Gastroesophageal sphincter (tissue), 3 donors: ENCODE results near the gene SLC35F1.

Experiments
- POLR2A ChIP-seq, 2 donors: fragments of 450-650 bp; IDR thresholded peaks; one replicate each; pipeline ENCODE4 v1.6.1; 2017; ENCODE audit warnings: antibody characterized with exemption in 2 of 2, mild to moderate bottlenecking in 2 of 2, moderate library complexity in 1 of 2
- POLR2AphosphoS5 ChIP-seq: sonication (generic); formaldehyde crosslinking; IDR thresholded peaks from one replicate; pipeline ENCODE4 v1.6.1; 2017; ENCODE audit warnings: antibody characterized with exemption
- TF ChIP-seq, protein P1 (sequence below), 4 experiments: fragments of 200-600 bp in 2 of 4; fragments of 450-650 bp in 2 of 4; sonication (generic) in 1 of 4; IDR thresholded peaks; one replicate each; pipeline ENCODE4 v1.5.1; 2017 to 2019; ENCODE audit warnings: antibody characterized with exemption in 4 of 4, mild to moderate bottlenecking in 2 of 4, moderate library complexity in 2 of 4

DNA sequence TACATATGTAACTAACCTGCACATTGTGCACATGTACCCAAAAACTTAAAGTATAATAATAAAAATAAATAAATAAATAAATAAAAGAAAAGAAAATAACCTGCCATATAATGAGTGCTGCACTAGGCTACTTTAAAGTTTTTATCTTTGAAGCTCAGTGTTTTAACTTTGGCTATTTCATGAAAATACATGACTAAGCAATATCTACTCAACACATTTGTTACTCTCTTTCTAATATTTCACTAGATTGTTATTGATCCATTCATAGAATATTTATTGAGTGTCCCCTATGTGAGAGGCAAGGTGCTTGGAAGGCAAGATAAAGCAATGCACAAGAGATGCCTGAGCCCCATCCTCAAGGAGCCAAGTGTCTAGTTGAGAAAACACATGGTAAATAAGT, 221.7 kb downstream of the SLC35F1 start:
- TF ChIP-seq, protein P1, sequence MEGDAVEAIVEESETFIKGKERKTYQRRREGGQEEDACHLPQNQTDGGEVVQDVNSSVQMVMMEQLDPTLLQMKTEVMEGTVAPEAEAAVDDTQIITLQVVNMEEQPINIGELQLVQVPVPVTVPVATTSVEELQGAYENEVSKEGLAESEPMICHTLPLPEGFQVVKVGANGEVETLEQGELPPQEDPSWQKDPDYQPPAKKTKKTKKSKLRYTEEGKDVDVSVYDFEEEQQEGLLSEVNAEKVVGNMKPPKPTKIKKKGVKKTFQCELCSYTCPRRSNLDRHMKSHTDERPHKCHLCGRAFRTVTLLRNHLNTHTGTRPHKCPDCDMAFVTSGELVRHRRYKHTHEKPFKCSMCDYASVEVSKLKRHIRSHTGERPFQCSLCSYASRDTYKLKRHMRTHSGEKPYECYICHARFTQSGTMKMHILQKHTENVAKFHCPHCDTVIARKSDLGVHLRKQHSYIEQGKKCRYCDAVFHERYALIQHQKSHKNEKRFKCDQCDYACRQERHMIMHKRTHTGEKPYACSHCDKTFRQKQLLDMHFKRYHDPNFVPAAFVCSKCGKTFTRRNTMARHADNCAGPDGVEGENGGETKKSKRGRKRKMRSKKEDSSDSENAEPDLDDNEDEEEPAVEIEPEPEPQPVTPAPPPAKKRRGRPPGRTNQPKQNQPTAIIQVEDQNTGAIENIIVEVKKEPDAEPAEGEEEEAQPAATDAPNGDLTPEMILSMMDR (IDR thresholded peaks at IDR 0.05): no peak
- TF ChIP-seq POLR2A (IDR thresholded peaks at IDR 0.05): no peak
- TF ChIP-seq POLR2AphosphoS5: no peak
